ENCODE measurements around the gene TRUB1. TPM values are rescaled to one million over a fixed set of nuclear protein-coding genes. Genes with fewer than 3 reads are reported as not detected.

TRUB1 gene
- total and polyA plus RNA-seq, 12 donors = 7.9 to 106 (median 52.4) TPM

DNA sequence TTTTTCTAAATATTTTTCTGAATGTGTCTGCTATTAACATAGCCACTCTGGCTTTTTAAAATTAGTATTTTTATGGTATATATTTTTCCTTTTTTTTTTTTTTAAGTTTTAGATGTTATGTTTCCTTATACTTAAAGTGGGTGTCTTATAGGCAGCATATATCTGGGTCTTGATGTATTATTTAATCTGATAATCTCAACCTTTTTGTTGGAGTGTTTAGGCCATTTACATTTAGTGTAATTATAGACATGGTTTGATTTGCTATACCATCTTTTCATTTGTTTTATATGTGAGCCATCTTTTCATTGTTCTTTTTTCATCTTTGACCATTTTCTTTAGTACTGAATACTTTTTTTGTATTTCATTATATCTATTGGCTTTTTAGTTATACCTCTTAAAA lies 45.0 kb downstream of the TRUB1 start:
- intact Hi-C loops (cut with DNase I) = no loop called here
- H3K27ac ChIP-seq = no peak overlapping the region
- H3K4me3 ChIP-seq = no peak overlapping the region
- TF ChIP-seq, protein P1, sequence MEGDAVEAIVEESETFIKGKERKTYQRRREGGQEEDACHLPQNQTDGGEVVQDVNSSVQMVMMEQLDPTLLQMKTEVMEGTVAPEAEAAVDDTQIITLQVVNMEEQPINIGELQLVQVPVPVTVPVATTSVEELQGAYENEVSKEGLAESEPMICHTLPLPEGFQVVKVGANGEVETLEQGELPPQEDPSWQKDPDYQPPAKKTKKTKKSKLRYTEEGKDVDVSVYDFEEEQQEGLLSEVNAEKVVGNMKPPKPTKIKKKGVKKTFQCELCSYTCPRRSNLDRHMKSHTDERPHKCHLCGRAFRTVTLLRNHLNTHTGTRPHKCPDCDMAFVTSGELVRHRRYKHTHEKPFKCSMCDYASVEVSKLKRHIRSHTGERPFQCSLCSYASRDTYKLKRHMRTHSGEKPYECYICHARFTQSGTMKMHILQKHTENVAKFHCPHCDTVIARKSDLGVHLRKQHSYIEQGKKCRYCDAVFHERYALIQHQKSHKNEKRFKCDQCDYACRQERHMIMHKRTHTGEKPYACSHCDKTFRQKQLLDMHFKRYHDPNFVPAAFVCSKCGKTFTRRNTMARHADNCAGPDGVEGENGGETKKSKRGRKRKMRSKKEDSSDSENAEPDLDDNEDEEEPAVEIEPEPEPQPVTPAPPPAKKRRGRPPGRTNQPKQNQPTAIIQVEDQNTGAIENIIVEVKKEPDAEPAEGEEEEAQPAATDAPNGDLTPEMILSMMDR (IDR thresholded peaks at IDR 0.05) = no peak
- no peak for TF ChIP-seq POLR2A (IDR thresholded peaks at IDR 0.05)
- no peaks in the 10 kb centered on the region for H3K36me3 ChIP-seq (replicated peaks in 1 of 2)
- no peak for DNase-seq
- peaks cover 0 to 29% (median 12%) of the 10 kb centered on the region in 3 donors for H3K9me3 ChIP-seq (replicated peaks in 1 of 3)
- H3K27me3 ChIP-seq = no peaks in the 10 kb centered on the region
- peaks cover 3 to 7% of the 10 kb centered on the region in 2 donors for H3K4me1 ChIP-seq (replicated peaks in 1 of 2)

GRCh38 chr10:114987995-114988394 lies 50.0 kb downstream of the TRUB1 start:
- WGBS, 4 donors = 86 to 100% (median 93%) methylated on average over 1 of the region's 1 CpG
- no peaks in the 10 kb centered on the region for H3K4me1 ChIP-seq (replicated peaks in 1 of 2)
- TF ChIP-seq, protein P1 (IDR thresholded peaks at IDR 0.05) = no peak
- no peak for TF ChIP-seq POLR2A (IDR thresholded peaks at IDR 0.05)
- DNase-seq = no peak
- intact Hi-C loops (cut with DNase I) = no loop called here
- H3K27me3 ChIP-seq = no peaks in the 10 kb centered on the region
- H3K4me3 ChIP-seq = no peak overlapping the region
- peaks cover 0 to 29% (median 0%) of the 10 kb centered on the region in 3 donors for H3K9me3 ChIP-seq (replicated peaks in 1 of 3)
- H3K36me3 ChIP-seq (replicated peaks in 1 of 2) = no peaks in the 10 kb centered on the region
- no peak overlapping the region for H3K27ac ChIP-seq

DNA sequence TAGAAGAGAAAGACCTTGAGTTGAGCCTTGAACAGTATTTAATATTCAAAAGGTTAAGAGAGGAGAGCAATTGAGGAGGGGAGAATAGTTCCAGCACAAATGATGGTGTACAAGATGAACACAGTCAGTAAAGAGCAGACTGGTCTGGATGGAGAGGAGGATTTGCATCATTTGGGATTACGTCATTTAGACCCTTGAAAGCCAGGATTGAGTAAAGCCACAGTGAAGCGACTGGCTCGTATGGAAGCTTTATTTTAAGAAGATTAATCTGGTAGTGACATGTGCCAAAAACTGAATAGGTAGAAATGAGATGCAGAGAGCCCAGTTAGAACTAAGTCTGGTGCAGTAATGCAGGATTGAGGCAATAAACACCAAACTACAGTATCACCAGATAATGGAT lies 52.6 kb downstream of the TRUB1 start:
- no peak overlapping the region for H3K4me3 ChIP-seq
- H3K36me3 ChIP-seq (replicated peaks in 1 of 2) = no peaks in the 10 kb centered on the region
- no peaks in the 10 kb centered on the region for H3K27me3 ChIP-seq
- TF ChIP-seq, protein P1 (IDR thresholded peaks at IDR 0.05) = no peak
- no peak for TF ChIP-seq POLR2A (IDR thresholded peaks at IDR 0.05)
- H3K4me1 ChIP-seq (replicated peaks in 1 of 2) = no peaks in the 10 kb centered on the region
- no peak overlapping the region for H3K27ac ChIP-seq
- no peak for DNase-seq
- 75 to 85% (median 79%) methylated on average over 3 of the region's 3 CpGs for WGBS, 4 donors
- intact Hi-C loops (cut with DNase I) = no loop called here
- peaks cover 0 to 9% (median 0%) of the 10 kb centered on the region in 3 donors for H3K9me3 ChIP-seq (replicated peaks in 1 of 3)

DNA sequence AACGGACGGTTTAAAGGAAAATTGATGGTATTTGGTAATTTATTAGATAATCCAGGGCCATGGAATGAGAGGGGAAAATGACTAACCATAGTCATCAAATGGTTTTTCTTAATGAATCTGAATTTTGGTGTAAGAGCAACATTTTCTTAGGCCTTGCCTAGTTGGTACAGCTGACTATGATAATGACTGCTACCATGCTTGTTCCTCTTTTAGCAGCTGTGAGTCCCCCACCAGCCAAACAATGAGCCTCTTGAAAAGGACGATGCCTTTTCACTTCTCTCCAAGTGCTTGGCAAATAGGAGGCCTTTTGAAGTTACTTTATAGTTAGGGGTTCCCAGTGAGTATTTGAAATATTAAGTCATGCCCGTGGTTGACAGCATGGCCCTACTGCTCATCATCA lies 53.0 kb downstream of the TRUB1 start:
- H3K4me1 ChIP-seq (replicated peaks in 1 of 2) = no peaks in the 10 kb centered on the region
- intact Hi-C loops (cut with DNase I) = no loop called here
- no peak for DNase-seq
- no peak overlapping the region for H3K27ac ChIP-seq
- H3K27me3 ChIP-seq = no peaks in the 10 kb centered on the region
- TF ChIP-seq POLR2A (IDR thresholded peaks at IDR 0.05) = no peak
- TF ChIP-seq, protein P1 (IDR thresholded peaks at IDR 0.05) = no peak
- no peak overlapping the region for H3K4me3 ChIP-seq
- 70 to 84% (median 75%) methylated on average over 4 of the region's 4 CpGs for WGBS, 4 donors
- peaks cover 0 to 6% (median 0%) of the 10 kb centered on the region in 3 donors for H3K9me3 ChIP-seq (replicated peaks in 1 of 3)
- no peaks in the 10 kb centered on the region for H3K36me3 ChIP-seq (replicated peaks in 1 of 2)
